ENCODE measurements around the gene ZBTB34.

The ZBTB34 gene

DNA sequence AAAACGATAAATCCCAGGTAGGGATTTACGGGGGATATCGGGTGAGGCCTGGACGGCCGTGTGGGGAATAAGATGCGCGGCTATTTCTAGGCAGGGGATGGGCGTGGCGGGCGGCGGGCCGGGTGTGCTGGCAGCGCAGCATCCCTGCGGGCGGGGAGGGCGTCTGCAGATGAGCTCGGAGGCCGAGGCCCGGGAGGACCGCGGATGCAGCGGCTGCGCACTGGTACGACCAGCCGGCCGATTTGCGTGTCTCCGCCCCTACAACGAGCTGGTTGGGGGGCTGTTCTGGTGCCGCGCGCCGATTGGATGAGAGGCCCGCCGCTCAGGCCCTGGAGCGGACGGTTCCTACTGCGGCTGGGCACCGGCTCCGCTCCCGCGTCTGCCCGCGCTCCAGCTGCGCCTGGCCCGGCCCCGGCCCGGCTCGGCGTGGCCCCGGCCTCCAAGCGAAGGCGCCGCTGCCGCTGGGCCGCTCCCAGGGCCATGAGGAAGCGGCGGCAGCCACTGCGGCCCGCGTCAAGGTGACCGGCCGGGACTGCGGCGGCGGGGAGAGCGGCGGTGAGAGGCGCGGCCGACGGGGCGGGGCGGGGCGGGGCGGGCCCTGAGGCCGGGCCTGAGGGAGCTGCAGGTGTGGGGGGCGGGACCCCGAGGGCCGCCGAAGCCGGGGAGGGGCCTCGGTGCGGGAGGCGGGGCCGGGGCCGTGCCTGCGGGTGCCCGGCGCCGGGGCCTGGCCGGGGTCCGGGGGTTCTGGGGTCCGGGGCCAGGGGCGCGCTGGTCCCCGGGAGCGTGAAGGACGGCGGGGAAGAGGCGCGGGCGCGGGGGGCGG lies 54.2 kb downstream of the ZBTB34 start, which contains the start of gene RALGPS1:
Gene RALGPS1 (plus strand): TSS at position 325 of the 823 bp plus-strand sequence. CDS start 47,508 bp downstream, outside the sequence.
- DNase-seq (ENCODE audit: insufficient read length) (peak; percentile 97), FAIRE-seq (peak; percentile 94)
- TF ChIP-seq POLR2AphosphoS5 (IDR thresholded peaks at IDR 0.05; ENCODE audit: low read depth, low read length) (no peak), POLR2A (IDR thresholded peaks at IDR 0.05; ENCODE audit: low read depth, low read length) (no peak)

DNA sequence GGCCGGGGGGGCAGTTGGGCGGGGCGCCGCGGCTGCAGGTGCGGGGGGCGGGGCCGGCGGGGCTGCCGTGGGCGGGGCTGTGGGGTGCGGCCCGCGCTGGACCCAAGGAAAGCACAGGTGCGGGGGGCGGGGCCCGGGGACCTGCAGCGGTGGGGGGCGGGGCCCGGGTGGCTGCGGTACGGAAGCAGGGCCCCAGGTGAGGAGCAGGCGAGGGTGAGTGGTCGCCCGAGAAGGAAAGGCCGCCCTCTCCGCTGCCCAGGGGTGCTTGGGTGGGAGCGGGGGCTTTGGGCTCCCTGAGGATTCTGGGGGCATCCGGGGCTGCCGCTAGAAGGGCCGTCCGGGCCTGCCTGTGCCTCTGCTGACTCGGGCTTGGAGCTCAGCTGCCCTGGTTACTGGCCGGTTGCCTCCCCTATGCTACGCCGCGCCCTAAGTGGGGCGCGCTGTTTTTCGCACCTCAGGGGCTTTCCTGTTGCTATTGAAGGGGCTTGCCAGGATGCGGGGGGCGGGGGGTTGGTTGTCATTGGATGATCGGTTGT lies 54.9 kb downstream of the ZBTB34 start:
- TF ChIP-seq POLR2AphosphoS5 (IDR thresholded peaks at IDR 0.05; ENCODE audit: low read depth, low read length) (no peak), TAF1 (IDR thresholded peaks at IDR 0.05; ENCODE audit: borderline replicate concordance, low read depth, low read length) (no peak), POLR2A (IDR thresholded peaks at IDR 0.05; ENCODE audit: low read depth, low read length) (no peak)
- FAIRE-seq (no peak), DNase-seq (ENCODE audit: insufficient read length) (peak; percentile 24)

DNA sequence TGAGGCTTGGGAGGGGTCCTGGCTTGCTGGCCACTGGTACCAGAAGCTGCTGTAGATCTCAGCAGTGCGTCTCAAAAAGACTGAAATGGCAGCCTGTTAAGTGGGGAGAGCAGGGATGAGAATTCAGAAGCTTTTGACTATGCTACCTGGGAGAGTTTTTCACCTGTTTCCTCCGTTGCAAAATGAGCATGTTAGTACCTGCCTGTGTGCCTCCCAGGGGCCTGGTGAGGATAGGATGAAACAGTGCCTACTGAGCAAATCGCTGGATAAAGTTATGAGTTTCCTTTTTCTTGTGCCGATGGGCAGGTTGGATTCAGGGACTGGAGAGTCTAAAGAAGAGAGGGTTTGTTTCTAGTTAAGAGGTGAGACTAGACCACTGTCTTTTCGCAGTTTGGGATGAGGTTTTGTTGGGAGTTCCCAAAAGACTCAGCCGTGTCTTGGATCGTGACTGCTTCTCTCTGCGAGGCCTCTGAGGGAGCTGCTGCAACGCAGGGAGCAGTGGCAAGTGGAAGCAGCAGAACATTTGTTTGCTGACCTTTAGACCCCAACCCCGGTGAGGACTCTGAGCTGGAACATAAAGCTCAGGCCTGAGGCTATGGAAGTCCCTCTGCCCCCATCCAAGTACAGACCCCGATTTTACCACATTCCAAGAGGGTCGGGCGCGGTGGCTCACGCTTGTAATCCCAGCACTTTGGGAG lies 55.6 kb downstream of the ZBTB34 start:
- TF ChIP-seq POLR2AphosphoS5 (IDR thresholded peaks at IDR 0.05; ENCODE audit: low read depth, low read length), result no peak
- no peak for TF ChIP-seq POLR2A (IDR thresholded peaks at IDR 0.05; ENCODE audit: low read depth, low read length)
- TF ChIP-seq TAF1 (IDR thresholded peaks at IDR 0.05; ENCODE audit: borderline replicate concordance, low read depth, low read length), result no peak
- no peak for FAIRE-seq
- no peak for DNase-seq (ENCODE audit: insufficient read length)

DNA sequence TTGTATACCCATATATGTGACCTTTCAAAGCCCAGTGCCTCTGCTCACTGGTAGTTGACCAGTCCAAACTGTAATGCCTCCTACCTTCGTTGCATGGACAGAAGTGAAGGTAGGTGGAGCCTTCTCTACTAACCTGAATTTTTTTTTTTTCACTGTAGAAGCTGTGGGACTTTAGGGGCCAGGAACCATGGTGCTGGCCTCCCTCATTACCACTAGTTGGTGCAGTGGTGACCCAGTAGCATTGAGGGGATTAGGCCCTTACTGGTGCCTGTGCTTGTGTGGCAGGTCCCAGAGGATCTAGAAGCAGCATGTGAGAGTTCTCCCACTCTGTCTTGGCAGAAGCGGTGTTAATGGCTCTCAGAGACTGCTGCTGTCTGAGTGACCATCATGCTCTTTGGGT lies 56.5 kb downstream of the ZBTB34 start:
- FAIRE-seq, result no peak
- DNase-seq (ENCODE audit: insufficient read length), result no peak
- TF ChIP-seq TAF1 (IDR thresholded peaks at IDR 0.05; ENCODE audit: borderline replicate concordance, low read depth, low read length) (no peak), POLR2AphosphoS5 (IDR thresholded peaks at IDR 0.05; ENCODE audit: low read depth, low read length) (no peak), POLR2A (IDR thresholded peaks at IDR 0.05; ENCODE audit: low read depth, low read length) (no peak)

DNA sequence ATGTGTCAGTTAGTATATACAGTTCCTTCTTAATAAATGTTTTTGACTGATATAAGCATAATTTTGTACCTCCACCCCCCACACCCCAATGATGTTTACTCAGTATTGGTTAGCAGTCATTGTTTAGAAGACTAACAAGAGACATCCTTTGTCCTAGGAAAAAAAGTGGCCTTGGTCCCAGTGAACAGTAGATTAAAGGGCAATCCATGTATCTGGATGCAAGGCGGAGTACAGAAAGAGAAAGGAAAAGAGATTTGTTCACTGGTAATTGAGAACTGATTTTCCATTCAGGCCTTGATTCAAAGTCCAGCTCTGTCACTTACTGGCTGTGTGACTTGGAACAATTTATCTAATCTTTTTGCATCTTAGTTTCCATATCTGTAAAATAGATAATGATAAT lies 58.8 kb downstream of the ZBTB34 start:
- FAIRE-seq, result no peak
- no peak for DNase-seq (ENCODE audit: insufficient read length)
- TF ChIP-seq TAF1 (IDR thresholded peaks at IDR 0.05; ENCODE audit: borderline replicate concordance, low read depth, low read length), result no peak
- TF ChIP-seq POLR2A (IDR thresholded peaks at IDR 0.05; ENCODE audit: low read depth, low read length), result no peak
- TF ChIP-seq POLR2AphosphoS5 (IDR thresholded peaks at IDR 0.05; ENCODE audit: low read depth, low read length), result no peak

DNA sequence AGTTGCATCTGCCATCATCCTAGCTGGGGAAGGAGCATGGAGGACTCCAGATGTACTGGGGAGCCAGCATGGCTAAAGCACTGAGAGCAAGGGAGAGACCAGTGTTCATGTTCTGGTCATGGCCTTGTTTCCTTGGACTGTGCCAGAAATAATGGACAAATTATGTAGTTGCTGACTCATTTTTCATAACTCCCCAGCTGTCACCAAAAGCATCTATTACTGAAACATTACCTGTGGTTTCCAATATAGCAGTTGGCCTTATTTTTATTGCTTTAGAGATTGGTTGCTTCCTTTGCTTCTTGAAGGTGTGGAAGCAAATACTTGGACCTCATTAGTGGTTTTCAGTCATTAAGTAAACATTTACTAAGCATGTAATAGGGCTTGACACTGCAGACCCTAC lies 65.4 kb downstream of the ZBTB34 start:
- DNase-seq (ENCODE audit: insufficient read length) (no peak), FAIRE-seq (no peak)
- no peak for TF ChIP-seq TAF1 (IDR thresholded peaks at IDR 0.05; ENCODE audit: borderline replicate concordance, low read depth, low read length)

DNA sequence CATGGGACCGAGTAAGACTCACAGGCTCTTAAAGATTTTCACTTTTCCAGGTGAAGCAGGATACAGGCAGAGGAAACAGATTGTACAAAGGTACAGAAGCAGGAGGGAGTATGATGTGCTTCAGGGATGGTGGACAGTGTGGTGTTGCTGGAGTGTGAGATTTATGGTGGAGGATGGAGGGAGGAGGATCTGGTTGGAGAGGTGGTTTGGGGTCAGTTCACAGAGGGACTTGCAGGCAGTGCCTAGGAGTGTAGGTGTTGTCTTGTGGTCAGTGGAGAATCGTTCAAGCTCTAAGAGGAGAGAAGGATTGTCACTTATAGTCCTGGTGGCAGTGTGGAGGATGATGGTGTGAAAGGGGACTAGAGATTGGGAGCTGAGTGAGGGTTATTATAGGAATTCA lies 65.9 kb downstream of the ZBTB34 start:
- TF ChIP-seq POLR2AphosphoS5 (IDR thresholded peaks at IDR 0.05; ENCODE audit: low read depth, low read length) (no peak), TAF1 (IDR thresholded peaks at IDR 0.05; ENCODE audit: borderline replicate concordance, low read depth, low read length) (no peak), POLR2A (IDR thresholded peaks at IDR 0.05; ENCODE audit: low read depth, low read length) (no peak)
- no peak for FAIRE-seq

DNA sequence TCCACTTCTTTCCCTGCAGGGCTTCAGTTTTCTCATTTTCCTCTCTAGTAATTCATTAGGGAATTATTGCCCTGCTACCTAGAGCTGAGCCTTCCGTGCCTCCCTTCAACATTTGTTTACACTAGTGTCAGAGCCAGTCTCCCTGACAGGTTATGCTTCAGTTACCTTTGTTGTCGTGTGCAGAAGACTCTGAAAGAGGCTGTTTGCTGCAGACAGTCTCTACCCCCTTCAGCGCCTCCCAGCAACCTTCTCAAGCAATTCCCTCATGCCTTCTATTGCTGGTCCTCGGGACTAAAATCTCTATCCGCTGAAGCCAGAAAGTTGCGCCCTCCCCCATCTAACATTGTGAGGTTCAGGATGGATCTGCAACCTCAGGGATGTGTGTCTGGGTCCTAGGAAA lies 67.0 kb downstream of the ZBTB34 start:
- DNase-seq (ENCODE audit: insufficient read length) (no peak), FAIRE-seq (no peak)
- TF ChIP-seq POLR2A (IDR thresholded peaks at IDR 0.05; ENCODE audit: low read depth, low read length) (no peak), POLR2AphosphoS5 (IDR thresholded peaks at IDR 0.05; ENCODE audit: low read depth, low read length) (no peak), TAF1 (IDR thresholded peaks at IDR 0.05; ENCODE audit: borderline replicate concordance, low read depth, low read length) (no peak)

More for the DNA sequence above, 65.9 kb downstream of the ZBTB34 start:
- no peak for DNase-seq (ENCODE audit: insufficient read length)

DNA sequence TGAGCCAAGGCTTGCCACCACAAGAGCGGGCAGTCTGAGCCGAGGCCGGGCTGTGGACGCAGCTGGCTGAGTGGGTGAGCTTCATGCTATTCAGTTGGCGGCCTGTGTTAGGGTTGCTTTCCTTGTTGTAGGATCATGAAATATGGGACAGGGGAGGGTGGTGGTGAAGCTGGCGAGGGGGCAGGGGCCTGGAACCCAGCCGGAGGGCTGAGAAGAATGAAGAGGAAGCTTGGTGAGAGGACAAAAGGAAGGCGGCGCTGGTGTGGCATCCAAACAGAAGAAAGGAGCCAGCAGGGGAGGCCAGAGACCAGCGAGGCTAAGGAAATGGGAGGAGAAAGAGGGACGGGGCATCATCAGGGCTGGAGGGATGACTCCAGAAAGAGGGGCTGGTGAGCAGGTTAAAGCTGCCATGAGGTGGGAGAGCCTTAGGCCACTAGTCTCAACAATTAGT lies 72.5 kb downstream of the ZBTB34 start:
- FAIRE-seq, result no peak
- TF ChIP-seq POLR2A (IDR thresholded peaks at IDR 0.05; ENCODE audit: low read depth, low read length), result no peak
- TF ChIP-seq POLR2AphosphoS5 (IDR thresholded peaks at IDR 0.05; ENCODE audit: low read depth, low read length), result no peak
- no peak for TF ChIP-seq TAF1 (IDR thresholded peaks at IDR 0.05; ENCODE audit: borderline replicate concordance, low read depth, low read length)
- DNase-seq (ENCODE audit: insufficient read length), result no peak

DNA sequence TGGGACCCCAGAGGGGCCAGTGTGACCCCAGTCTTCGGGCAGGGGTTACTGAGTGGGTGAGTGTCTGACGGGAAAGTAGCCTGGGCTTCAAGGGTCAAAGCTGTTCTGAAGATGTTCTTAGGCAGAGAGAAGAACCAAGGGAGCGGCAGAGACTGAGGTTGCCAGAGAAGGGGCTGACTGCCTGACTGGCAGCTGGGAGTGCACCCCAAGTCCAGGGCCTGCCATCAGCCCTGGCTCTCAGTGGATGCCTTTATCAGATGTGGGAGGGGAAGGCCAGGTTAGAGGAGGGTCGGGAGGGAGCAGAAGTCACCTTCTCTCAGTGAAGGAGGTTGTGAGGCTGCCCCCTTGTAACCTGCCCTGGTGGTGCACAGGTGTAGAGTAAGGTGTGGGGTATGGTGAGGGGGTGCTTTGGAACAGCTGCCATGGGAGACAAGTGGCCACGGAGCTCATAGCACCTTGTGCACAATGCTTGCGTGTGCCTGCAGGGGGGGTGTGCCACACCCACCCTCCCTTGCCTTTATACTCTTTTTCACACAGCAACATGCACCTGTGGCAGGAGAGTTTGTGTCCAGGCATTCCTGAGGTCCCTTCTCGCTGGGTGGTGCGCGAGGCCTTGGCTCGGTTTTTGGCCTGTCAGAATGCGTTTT lies 73.0 kb downstream of the ZBTB34 start:
- DNase-seq (ENCODE audit: insufficient read length) (no peak), FAIRE-seq (no peak)
- no peak for TF ChIP-seq POLR2A (IDR thresholded peaks at IDR 0.05; ENCODE audit: low read depth, low read length)
- no peak for TF ChIP-seq TAF1 (IDR thresholded peaks at IDR 0.05; ENCODE audit: borderline replicate concordance, low read depth, low read length)

DNA sequence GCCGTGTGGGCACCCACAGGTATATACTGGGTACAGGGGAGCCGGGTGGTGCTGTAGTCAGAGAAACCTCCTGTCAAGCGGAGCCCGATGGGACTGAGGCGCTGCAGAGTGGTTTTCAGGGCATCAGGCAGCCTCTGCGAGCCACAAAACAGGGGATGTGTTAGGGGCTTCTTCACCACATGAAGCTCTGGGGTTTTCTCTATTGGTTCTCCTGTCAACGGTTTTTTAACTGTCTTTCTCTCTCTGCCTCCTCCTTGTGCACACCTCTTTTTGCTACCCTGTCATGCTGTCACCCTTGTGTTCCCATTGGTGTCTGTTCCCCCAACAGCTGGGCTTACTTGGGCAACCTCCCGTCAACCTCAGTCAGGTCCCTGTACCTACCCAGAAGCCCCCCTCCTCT lies 74.0 kb downstream of the ZBTB34 start:
- FAIRE-seq (no peak), DNase-seq (ENCODE audit: insufficient read length) (no peak)
- TF ChIP-seq POLR2AphosphoS5 (IDR thresholded peaks at IDR 0.05; ENCODE audit: low read depth, low read length), result no peak
- no peak for TF ChIP-seq TAF1 (IDR thresholded peaks at IDR 0.05; ENCODE audit: borderline replicate concordance, low read depth, low read length)
- TF ChIP-seq POLR2A (IDR thresholded peaks at IDR 0.05; ENCODE audit: low read depth, low read length), result no peak

All from GM12892 (cell line).